Motor neuron (in vitro differentiated cells): Measurements from ENCODE around the gene FOLR2. TPM values are rescaled to one million over a fixed set of nuclear protein-coding genes. Genes with fewer than 3 reads are reported as not detected.

Experiments
- ATAC-seq, 8 experiments: fragments of 200-7000 bp; cut with Tn5 transposase; replicated peaks in 6 of 8; 2 replicates each; pipeline ENCODE4 v1.8.0; 2021; ENCODE audit warnings: mild to moderate bottlenecking in 8 of 8, moderate library complexity in 8 of 8
- H3K27ac ChIP-seq, 2 donors: fragments of 250-450 bp; sonication (Bioruptor Pico); 2 replicates each; pipeline ENCODE4 v1.9.0; 2021; ENCODE audit warnings: antibody characterized with exemption in 2 of 2, mild to moderate bottlenecking in 2 of 2, moderate library complexity in 1 of 2
- H3K4me1 ChIP-seq, 2 donors: fragments of 250-450 bp; sonication (Bioruptor Pico); replicated peaks in 1 of 2; 2 replicates each; pipeline ENCODE4 v1.6.1; 2021; ENCODE audit warnings: antibody characterized with exemption in 2 of 2, mild to moderate bottlenecking in 2 of 2, moderate library complexity in 1 of 2
- H3K4me3 ChIP-seq, 5 donors: fragments of 250-450 bp; sonication (Bioruptor Pico); 2 replicates each; pipeline ENCODE4 v1.9.0; 2021; ENCODE audit warnings: antibody characterized with exemption in 5 of 5, mild to moderate bottlenecking in 5 of 5, moderate library complexity in 4 of 5
- WGBS, 10 experiments: fragments of 450-650 bp; shearing (Covaris generic); methylation state at CpG; one replicate each; pipeline ENCODE4 v1.0.0; 2022; 5-methylcytosine and 5-hydroxymethylcytosine counted together
- in situ Hi-C, 9 experiments: fragments of 400-800 bp; cut with MboI; loops; one replicate each; pipeline ENCODE4 v1.15.0; 2021; ENCODE audit warnings: low sequenced_read_pairs in 9 of 9, low pct_unique_long_range_greater_than_20kb in 2 of 9; ENCODE audit not compliant: unreplicated experiment in 9 of 9
- total RNA-seq, 8 experiments: library from RNA; unstranded; fragments of 300-600 nt; gene quantifications; 2 replicates each; pipeline versions ENCODE4 v1.2.3 to v1.2.4, GENCODE V29; 2022

FOLR2 gene
- total RNA-seq, 8 experiments from 2014 or later: 0.24 TPM; not detected in 7

GRCh38 chr11:72234920-72235319, 18.3 kb downstream of the FOLR2 start:
- in situ Hi-C loops: loop anchor here in 1 of 9 experiments (25.0 kb wide), 1 partner anchor 177 kb away; no protein-coding TSS in a partner anchor
- Histone ChIP-seq H3K4me1 (peaks cover 16 to 18% of the 10 kb centered on the region in 2 donors), H3K4me3 (no peak overlapping the region), H3K27ac (no peak overlapping the region)
- ATAC-seq: no peak
- WGBS, 10 experiments: 80 to 100% (median 100%) methylated on average over 1 to 2 of the region's 4 CpGs; no CpG with 5 or more reads in 7 of the 10 experiments

- in situ Hi-C loops: loop anchor here in 1 of 9 experiments (25.0 kb wide), 1 partner anchor 177 kb away; no protein-coding TSS in a partner anchor
- ATAC-seq: no peak
- no peak overlapping the region for H3K4me3 ChIP-seq
- H3K27ac ChIP-seq: no peak overlapping the region
- 88 to 100% (median 95%) methylated on average over 1 to 4 of the region's 17 CpGs; no CpG with 5 or more reads in 7 of the 10 experiments for WGBS, 10 experiments
- H3K4me1 ChIP-seq: peaks cover 16 to 20% of the 10 kb centered on the region in 2 donors
Observed at GRCh38 chr11:72235351-72236057, 18.9 kb downstream of the FOLR2 start.

DNA sequence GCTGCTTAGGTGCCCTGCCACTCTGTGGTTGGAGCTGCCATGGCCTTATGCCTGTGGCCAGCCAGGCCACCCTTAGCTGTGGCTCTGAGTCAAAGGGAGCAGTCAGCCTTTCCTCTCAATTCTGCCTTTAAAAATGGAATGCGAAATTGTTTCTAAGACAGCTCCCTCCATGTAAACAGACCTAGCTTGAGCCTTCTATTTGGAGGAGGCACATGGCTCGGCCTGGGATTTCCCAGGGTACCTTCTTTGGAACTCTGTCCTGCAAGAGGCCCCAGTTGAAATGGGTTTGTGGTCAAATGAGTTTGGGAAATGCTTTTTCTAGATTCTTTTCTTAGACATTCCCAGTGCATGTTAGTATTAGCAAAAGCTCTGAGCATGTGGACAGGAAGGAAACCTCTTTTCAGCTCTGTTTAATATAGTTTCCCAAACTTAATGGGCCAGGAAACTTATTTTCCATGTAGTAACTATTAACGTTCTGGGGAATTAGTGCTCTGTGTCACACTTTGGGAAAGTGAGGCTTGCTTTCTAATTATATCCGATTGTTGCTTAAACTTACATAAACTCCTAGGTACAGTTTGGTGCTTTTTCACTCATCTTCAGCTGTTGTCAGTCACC, 19.6 kb downstream of the FOLR2 start:
- no peak for ATAC-seq
- peaks cover 16 to 20% of the 10 kb centered on the region in 2 donors for H3K4me1 ChIP-seq
- WGBS, 10 experiments: 33 to 100% (median 88%) methylated on average over 1 to 4 of the region's 4 CpGs; no CpG with 5 or more reads in 3 of the 10 experiments
- no peak overlapping the region for H3K27ac ChIP-seq
- H3K4me3 ChIP-seq: no peak overlapping the region
- in situ Hi-C loops: loop anchor here in 1 of 9 experiments (25.0 kb wide), 1 partner anchor 176 kb away; no protein-coding TSS in a partner anchor

GRCh38 chr11:72236774-72237111, 20.1 kb downstream of the FOLR2 start:
- Histone ChIP-seq H3K4me3 (no peak overlapping the region), H3K4me1 (peaks cover 16 to 20% of the 10 kb centered on the region in 2 donors), H3K27ac (no peak overlapping the region)
- in situ Hi-C loops: loop anchor here in 1 of 9 experiments (25.0 kb wide), 1 partner anchor 176 kb away; no protein-coding TSS in a partner anchor
- no CpG with 5 or more reads among the region's 2 CpGs for WGBS, 10 experiments
- no peak for ATAC-seq

- WGBS, 10 experiments: 100% methylated on average over 3 of the region's 22 CpGs; no CpG with 5 or more reads in 9 of the 10 experiments
- H3K4me1 ChIP-seq: peaks cover 16 to 20% of the 10 kb centered on the region in 2 donors
- no peak overlapping the region for H3K4me3 ChIP-seq
- peak in 5 of 8 experiments; percentile 1 to 7 (median 4) for ATAC-seq
- no peak overlapping the region for H3K27ac ChIP-seq
- in situ Hi-C loops: loop anchor here in 1 of 9 experiments (25.0 kb wide), 1 partner anchor 175 kb away; no protein-coding TSS in a partner anchor
Observed at GRCh38 chr11:72237112-72237931, 20.7 kb downstream of the FOLR2 start.

- no CpG with 5 or more reads among the region's 16 CpGs for WGBS, 10 experiments
- no peak overlapping the region for H3K27ac ChIP-seq
- in situ Hi-C loops: loop anchor here in 1 of 9 experiments (25.0 kb wide), 1 partner anchor 174 kb away; no protein-coding TSS in a partner anchor
Observed at GRCh38 chr11:72238040-72238450, 21.5 kb downstream of the FOLR2 start.

GRCh38 chr11:72238492-72239312, 22.1 kb downstream of the FOLR2 start:
- ATAC-seq: peak in 5 of 8 experiments; percentile 1 to 15 (median 7)
- peaks cover 16 to 20% of the 10 kb centered on the region in 2 donors for H3K4me1 ChIP-seq
- in situ Hi-C loops: loop anchor here in 1 of 9 experiments (25.0 kb wide), 1 partner anchor 174 kb away; no protein-coding TSS in a partner anchor
- 39 to 60% (median 56%) methylated on average over 2 to 3 of the region's 28 CpGs; no CpG with 5 or more reads in 7 of the 10 experiments for WGBS, 10 experiments
- no peak overlapping the region for H3K27ac ChIP-seq
- H3K4me3 ChIP-seq: no peak overlapping the region

More at GRCh38 chr11:72238040-72238450, 21.5 kb downstream of the FOLR2 start:
- peaks cover 16 to 20% of the 10 kb centered on the region in 2 donors for H3K4me1 ChIP-seq
- H3K4me3 ChIP-seq: no peak overlapping the region
- peak; percentile 24 to 71 (median 60) for ATAC-seq

- WGBS, 10 experiments: no CpG with 5 or more reads among the region's 25 CpGs
- H3K27ac ChIP-seq: no peak overlapping the region
- in situ Hi-C loops: loop anchor here in 1 of 9 experiments (25.0 kb wide), 1 partner anchor 173 kb away; no protein-coding TSS in a partner anchor
- peak; percentile 16 to 73 (median 60) for ATAC-seq
- H3K4me1 ChIP-seq: peaks cover 16 to 20% of the 10 kb centered on the region in 2 donors
- H3K4me3 ChIP-seq: peak overlapping the region in 4 of 5 donors; percentile 4 to 27 (median 18)
Observed at GRCh38 chr11:72239313-72239848, 22.8 kb downstream of the FOLR2 start.

DNA sequence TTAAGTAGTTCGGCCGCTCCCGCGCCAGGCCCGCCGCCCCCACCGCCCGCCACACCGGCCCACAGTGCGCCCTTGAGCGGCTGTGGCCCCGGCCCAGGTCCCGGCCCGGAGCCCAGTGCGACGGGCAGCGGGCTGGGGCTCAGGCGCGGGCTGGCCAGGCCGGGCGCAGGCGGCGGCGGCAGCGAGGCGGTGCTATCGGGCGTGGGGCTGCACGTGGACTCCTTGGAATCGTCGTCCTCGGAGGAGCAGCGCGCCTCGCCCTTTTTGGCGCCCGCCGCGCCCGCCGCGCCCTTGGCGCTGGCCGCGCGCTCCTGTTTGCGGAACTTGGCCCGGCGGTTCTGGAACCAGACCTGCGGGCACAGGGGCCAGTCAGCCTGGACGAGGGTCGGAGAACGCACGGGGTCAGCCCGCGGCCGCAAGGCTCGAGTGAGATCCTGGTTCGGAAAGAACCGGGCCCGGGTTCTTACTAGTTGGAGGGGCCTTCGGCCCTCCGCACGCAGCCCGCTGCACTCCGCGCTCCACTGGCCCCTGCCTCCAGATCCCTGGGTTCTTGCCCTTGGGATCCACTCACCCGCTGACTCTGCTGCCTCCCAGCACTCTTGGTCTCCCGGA, 23.4 kb downstream of the FOLR2 start:
- ATAC-seq: peak in 5 of 8 experiments; percentile 15 to 77 (median 76)
- Histone ChIP-seq H3K4me3 (peak overlapping the region in 4 of 5 donors; percentile 4 to 27 (median 18)), H3K4me1 (peaks cover 18 to 20% of the 10 kb centered on the region in 2 donors), H3K27ac (no peak overlapping the region)
- WGBS, 10 experiments: 5 to 43% (median 7%) methylated on average over 2 to 12 of the region's 69 CpGs; no CpG with 5 or more reads in 6 of the 10 experiments
- in situ Hi-C loops: loop anchor here in 1 of 9 experiments (25.0 kb wide), 1 partner anchor 172 kb away; no protein-coding TSS in a partner anchor

DNA sequence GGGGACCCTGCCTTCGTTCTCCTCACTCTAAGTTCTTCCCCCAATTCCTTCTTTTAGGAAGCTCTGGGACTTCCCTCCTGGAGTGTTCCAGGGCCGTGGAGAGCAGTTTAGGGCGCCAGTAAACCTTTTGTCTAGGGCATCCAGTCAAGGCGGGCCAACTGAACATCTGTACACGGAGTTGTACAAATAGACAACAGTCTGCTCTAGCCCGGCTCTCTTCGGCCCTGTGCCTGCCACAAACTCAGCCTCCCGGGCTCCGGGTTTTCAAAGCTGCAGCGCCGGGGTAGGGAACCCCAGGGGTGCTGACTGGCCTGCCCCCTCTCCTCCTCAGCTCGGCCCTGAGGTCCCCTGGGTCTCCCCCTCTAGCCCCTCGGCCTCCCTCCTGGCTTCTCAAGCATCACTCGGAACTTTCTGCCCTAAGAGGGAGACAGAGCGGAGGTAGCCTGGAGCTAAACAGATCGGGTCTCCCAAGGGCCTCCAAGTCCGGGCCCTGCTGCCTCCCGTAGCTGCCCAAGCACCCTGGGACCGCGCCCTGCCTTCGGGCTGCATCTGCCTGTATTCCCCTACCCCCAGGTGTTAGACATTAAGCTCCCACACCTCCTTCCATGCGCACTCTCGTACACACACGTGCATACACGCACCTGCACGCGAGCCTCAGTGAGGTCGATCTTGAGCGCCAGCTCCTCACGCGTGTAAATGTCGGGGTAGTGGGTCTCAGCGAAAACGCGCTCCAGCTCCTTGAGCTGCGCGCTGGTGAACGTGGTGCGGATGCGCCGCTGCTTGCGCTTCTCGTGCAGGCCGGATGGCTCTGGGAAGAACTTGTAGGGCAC, 24.1 kb downstream of the FOLR2 start:
- ATAC-seq: peak in 1 of 8 experiments; percentile 6
- in situ Hi-C loops: loop anchor here in 1 of 9 experiments (25.0 kb wide), 1 partner anchor 172 kb away; no protein-coding TSS in a partner anchor
- Histone ChIP-seq H3K4me1 (peaks cover 18 to 20% of the 10 kb centered on the region in 2 donors), H3K4me3 (peak overlapping the region in 1 of 5 donors; percentile 22), H3K27ac (no peak overlapping the region)
- WGBS, 10 experiments: 0 to 44% (median 16%) methylated on average over 1 to 6 of the region's 44 CpGs; no CpG with 5 or more reads in 4 of the 10 experiments
